Osteoblast (primary cell): ENCODE results near the gene SLC38A1. TPM values are rescaled to one million over a fixed set of nuclear protein-coding genes. Genes with fewer than 3 reads are reported as not detected.

Experiments used
- DNase-seq: peaks from one replicate; pipeline ENCODE4 v3.0.0; 2011; ENCODE audit warnings: low spot score, mixed read lengths; ENCODE audit not compliant: insufficient read length; ENCODE audit errors: missing footprints
- H2AFZ ChIP-seq: 2 replicates; pipeline ENCODE4 v1.6.0; 2011; ENCODE audit warnings: mild to moderate bottlenecking, low read length
- H3K27ac ChIP-seq: 2 replicates; pipeline ENCODE4 v1.5.1; 2011; ENCODE audit warnings: mild to moderate bottlenecking, low read depth, low read length, moderate library complexity
- H3K27me3 ChIP-seq: 2 replicates; pipeline ENCODE4 v1.6.0; 2012; ENCODE audit warnings: mild to moderate bottlenecking, control low read depth, inconsistent platforms, low read length, moderate library complexity; ENCODE audit not compliant: insufficient read depth
- H3K36me3 ChIP-seq: 2 replicates; pipeline ENCODE4 v1.5.1; 2011; ENCODE audit warnings: mild to moderate bottlenecking, low read length, control low read depth, moderate library complexity; ENCODE audit not compliant: insufficient read depth
- H3K4me1 ChIP-seq: 2 replicates; pipeline ENCODE4 v1.5.1; 2011; ENCODE audit warnings: mild to moderate bottlenecking, low read length, control low read depth, moderate library complexity; ENCODE audit not compliant: insufficient read depth
- H3K4me2 ChIP-seq: 2 replicates; pipeline ENCODE4 v1.6.0; 2011; ENCODE audit warnings: mild to moderate bottlenecking, low read length; ENCODE audit not compliant: insufficient read depth
- H3K4me3 ChIP-seq: fragments of 200-600 bp; sonication (generic); 3 replicates; pipeline ENCODE4 v1.5.1; 2012; ENCODE audit warnings: mild to moderate bottlenecking, low read length, inconsistent platforms; ENCODE audit not compliant: insufficient read depth
- H3K79me2 ChIP-seq: 2 replicates; pipeline ENCODE4 v1.6.0; 2012; ENCODE audit warnings: mild to moderate bottlenecking, low read length, control low read depth, inconsistent platforms; ENCODE audit not compliant: insufficient read depth
- H3K9me3 ChIP-seq: 2 replicates; pipeline ENCODE4 v1.5.1; 2011; ENCODE audit warnings: low read depth, low read length, control low read depth
- H4K20me1 ChIP-seq: 2 replicates; pipeline ENCODE4 v1.6.0; 2012; ENCODE audit warnings: mild to moderate bottlenecking, low read length, control low read depth; ENCODE audit not compliant: insufficient read depth
- total RNA-seq: library from RNA; depleted of rRNA; stranded (reverse); fragments of >200 nt; gene quantifications from 2 replicates; pipeline ENCODE4 v1.2.3, GENCODE V29; 2012
- TF ChIP-seq, protein P1 (sequence below): IDR thresholded peaks from 2 replicates; pipeline ENCODE4 v1.5.1; 2011; ENCODE audit warnings: mild to moderate bottlenecking, low read depth, low read length, moderate library complexity; ENCODE audit errors: extremely low read depth

Gene SLC38A1
- total RNA-seq, 1 donor = 29.7 TPM

DNA sequence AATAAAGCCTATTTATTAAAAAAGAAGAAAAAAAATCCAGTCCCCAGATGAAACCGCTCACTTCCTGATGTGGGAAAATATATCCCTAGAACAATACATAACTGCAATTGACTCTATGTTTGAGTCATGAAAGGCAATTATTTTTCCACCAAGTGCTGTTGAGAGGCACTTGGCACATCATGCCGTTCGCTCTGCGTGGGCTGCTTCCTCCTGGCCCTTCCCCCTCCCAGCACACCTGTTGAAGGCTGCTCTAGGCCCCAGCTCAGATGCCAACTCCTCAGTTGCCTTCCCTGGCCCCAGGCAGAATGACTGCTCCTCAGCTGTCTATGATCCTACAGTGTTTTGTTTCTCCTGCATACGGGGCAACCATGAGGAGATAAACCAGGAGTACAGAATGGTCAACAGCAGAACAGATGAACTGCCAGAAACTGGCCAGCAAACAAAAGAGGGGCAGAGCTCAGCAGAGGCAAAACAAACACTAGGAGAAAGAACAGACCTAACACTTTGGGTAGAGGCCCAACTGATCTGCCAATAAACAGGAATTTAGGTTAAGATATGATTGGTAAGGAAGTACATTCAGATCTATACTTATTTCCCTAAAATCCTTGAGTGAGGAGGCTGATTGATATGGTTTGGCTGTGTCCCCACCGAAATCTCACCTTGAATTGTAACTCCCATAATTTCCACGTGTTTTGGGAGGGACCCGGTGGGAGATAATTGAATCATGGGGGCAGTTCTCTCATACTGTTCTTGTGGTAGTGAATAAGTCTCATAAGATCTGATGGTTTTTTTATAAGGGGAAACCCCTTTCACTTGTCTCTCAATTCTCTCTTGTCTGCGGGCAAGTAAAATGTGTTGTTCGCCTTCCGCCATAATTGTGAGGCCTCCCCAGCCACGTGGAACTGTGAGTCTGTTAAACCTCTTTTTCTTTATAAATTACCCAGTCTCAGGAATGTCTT lies 58.6 kb downstream of the SLC38A1 start:
- H3K27me3 ChIP-seq = peaks cover 2% of the 10 kb centered on the region
- no peak for DNase-seq
- H3K27ac ChIP-seq = no peak overlapping the region
- no peak overlapping the region for H3K4me3 ChIP-seq
- H3K4me1 ChIP-seq = no peaks in the 10 kb centered on the region
- H3K36me3 ChIP-seq = no peaks in the 10 kb centered on the region
- H3K4me2 ChIP-seq = no peak overlapping the region
- TF ChIP-seq, protein P1, sequence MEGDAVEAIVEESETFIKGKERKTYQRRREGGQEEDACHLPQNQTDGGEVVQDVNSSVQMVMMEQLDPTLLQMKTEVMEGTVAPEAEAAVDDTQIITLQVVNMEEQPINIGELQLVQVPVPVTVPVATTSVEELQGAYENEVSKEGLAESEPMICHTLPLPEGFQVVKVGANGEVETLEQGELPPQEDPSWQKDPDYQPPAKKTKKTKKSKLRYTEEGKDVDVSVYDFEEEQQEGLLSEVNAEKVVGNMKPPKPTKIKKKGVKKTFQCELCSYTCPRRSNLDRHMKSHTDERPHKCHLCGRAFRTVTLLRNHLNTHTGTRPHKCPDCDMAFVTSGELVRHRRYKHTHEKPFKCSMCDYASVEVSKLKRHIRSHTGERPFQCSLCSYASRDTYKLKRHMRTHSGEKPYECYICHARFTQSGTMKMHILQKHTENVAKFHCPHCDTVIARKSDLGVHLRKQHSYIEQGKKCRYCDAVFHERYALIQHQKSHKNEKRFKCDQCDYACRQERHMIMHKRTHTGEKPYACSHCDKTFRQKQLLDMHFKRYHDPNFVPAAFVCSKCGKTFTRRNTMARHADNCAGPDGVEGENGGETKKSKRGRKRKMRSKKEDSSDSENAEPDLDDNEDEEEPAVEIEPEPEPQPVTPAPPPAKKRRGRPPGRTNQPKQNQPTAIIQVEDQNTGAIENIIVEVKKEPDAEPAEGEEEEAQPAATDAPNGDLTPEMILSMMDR = no peak
- no peaks in the 10 kb centered on the region for H3K79me2 ChIP-seq
- no peaks in the 10 kb centered on the region for H3K9me3 ChIP-seq
- no peak overlapping the region for H2AFZ ChIP-seq
- H4K20me1 ChIP-seq = no peaks in the 10 kb centered on the region

DNA sequence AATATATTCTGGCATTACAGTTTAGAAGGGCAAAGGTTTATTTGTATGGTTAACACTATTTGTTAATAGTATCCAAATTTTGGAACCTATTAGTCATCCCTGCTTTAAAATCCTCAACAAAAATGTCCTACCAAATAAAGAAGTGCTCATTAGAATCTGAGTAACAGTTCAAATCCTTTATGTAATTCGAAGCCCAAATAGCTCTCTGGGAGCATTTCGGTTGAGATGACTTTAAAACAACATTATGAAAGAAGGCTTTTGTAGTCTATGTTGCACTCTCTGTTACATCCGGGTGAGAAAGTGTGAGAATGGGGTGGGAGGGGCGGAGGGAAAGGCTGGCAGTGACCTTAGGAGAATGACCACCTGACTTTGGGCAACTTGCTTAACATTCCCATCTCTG lies 59.7 kb downstream of the SLC38A1 start:
- Histone ChIP-seq H3K9me3 (no peaks in the 10 kb centered on the region), H3K4me3 (no peak overlapping the region), H3K4me1 (no peaks in the 10 kb centered on the region), H3K79me2 (no peaks in the 10 kb centered on the region), H3K36me3 (no peaks in the 10 kb centered on the region), H3K27me3 (peaks cover 2% of the 10 kb centered on the region), H2AFZ (no peak overlapping the region), H4K20me1 (no peaks in the 10 kb centered on the region), H3K27ac (no peak overlapping the region), H3K4me2 (no peak overlapping the region)
- no peak for DNase-seq
- TF ChIP-seq, protein P1 = no peak

DNA sequence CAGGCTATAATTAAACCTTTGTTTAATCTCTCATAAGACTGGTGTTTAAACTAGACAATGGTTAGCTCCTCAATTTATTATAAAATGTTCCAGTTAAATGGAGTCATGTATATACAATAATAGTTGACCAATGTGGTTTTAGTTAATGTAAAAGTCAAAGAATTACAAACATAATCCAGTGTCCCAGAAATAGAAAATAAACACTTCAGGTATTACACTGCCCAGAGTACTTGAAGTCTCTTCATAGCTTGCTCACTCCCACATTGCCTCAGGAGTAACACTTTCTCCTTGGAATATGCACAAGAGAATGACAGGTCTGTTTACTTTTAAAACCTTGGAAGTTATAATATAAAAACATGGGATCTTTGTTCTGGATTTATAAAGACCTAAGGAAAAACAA lies 60.5 kb downstream of the SLC38A1 start:
- Histone ChIP-seq H3K4me3 (no peak overlapping the region), H3K27ac (no peak overlapping the region), H3K36me3 (no peaks in the 10 kb centered on the region), H3K9me3 (no peaks in the 10 kb centered on the region), H2AFZ (no peak overlapping the region), H3K79me2 (no peaks in the 10 kb centered on the region), H3K4me2 (no peak overlapping the region), H4K20me1 (no peaks in the 10 kb centered on the region), H3K27me3 (peaks cover 2% of the 10 kb centered on the region), H3K4me1 (no peaks in the 10 kb centered on the region)
- DNase-seq = no peak
- TF ChIP-seq, protein P1 = no peak

DNA sequence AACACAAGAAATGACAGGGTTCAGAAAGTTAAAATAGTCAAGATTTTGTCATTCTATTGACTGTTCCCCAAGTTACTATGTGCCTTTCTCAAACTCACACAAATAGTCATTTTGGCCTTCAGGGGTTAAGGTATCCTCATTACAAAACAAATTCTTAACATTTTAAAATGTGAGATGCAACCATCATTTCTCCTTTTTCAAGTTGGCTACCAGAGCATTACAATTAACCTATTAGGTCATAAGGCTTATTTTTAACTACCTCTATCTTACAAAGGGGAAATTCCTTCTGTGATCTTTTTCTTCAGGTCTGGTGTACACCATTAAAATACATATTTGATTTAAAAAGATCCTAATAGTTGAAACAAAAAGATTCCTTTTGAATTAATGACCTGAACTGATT lies 61.2 kb downstream of the SLC38A1 start:
- TF ChIP-seq, protein P1 = no peak
- no peaks in the 10 kb centered on the region for H4K20me1 ChIP-seq
- H3K27ac ChIP-seq = no peak overlapping the region
- no peak overlapping the region for H3K4me2 ChIP-seq
- H2AFZ ChIP-seq = no peak overlapping the region
- H3K79me2 ChIP-seq = no peaks in the 10 kb centered on the region
- H3K4me3 ChIP-seq = no peak overlapping the region
- DNase-seq = no peak
- no peaks in the 10 kb centered on the region for H3K4me1 ChIP-seq
- peaks cover 2% of the 10 kb centered on the region for H3K27me3 ChIP-seq
- H3K9me3 ChIP-seq = no peaks in the 10 kb centered on the region
- H3K36me3 ChIP-seq = no peaks in the 10 kb centered on the region
